CD4-positive, alpha-beta T cell treated with Interleukin-15 for 1 hour (primary cell): ENCODE data around the gene KYAT1.
A peak's percentile ranks its signal among the peaks of the same experiment; 100 is the strongest.

Experiments used
- DNase-seq: peaks from one replicate; pipeline ENCODE4 v3.0.0-alpha.2; 2020

The KYAT1 gene

GRCh38 chr9:128881884-128882676 is at the start of gene KYAT1, which contains the start of gene LRRC8A:
TSS of gene KYAT1 (minus strand) at chr9:128881950. CDS start at chr9:128845405, 36,545 bp downstream.
TSS of gene LRRC8A (plus strand) at chr9:128882133. CDS start at chr9:128907165, 25,032 bp downstream.
- DNase-seq = peak; percentile 97

GRCh38 chr9:128929560-128929959 is 47.8 kb upstream of the KYAT1 start:
- no peak for DNase-seq

- DNase-seq = no peak
These were observed 46.9 kb upstream of the KYAT1 start for GRCh38 chr9:128928624-128929023.

GRCh38 chr9:128927731-128928411 is 46.1 kb upstream of the KYAT1 start:
- DNase-seq = peak; percentile 46

GRCh38 chr9:128923493-128923883 is 41.7 kb upstream of the KYAT1 start:
- DNase-seq = no peak

GRCh38 chr9:128921881-128922763 is 40.4 kb upstream of the KYAT1 start:
- DNase-seq = no peak

GRCh38 chr9:128920381-128921058 is 38.8 kb upstream of the KYAT1 start, which contains the start of gene PHYHD1:
TSS of gene PHYHD1 (plus strand) at chr9:128920982. CDS start at chr9:128922324, 1,342 bp downstream.
- no peak for DNase-seq

GRCh38 chr9:128919402-128920089 is 37.8 kb upstream of the KYAT1 start:
- no peak for DNase-seq

GRCh38 chr9:128918921-128919320 is 37.2 kb upstream of the KYAT1 start:
- no peak for DNase-seq

GRCh38 chr9:128917151-128917849 is 35.5 kb upstream of the KYAT1 start:
- no peak for DNase-seq

- no peak for DNase-seq
These were observed 35.0 kb upstream of the KYAT1 start for GRCh38 chr9:128916745-128917144.

- no peak for DNase-seq
These were observed 34.5 kb upstream of the KYAT1 start for GRCh38 chr9:128916204-128916603.

GRCh38 chr9:128913995-128914772 is 32.4 kb upstream of the KYAT1 start:
- no peak for DNase-seq

GRCh38 chr9:128913048-128913900 is 31.5 kb upstream of the KYAT1 start:
- DNase-seq = no peak

- DNase-seq = no peak
These were observed 30.6 kb upstream of the KYAT1 start for GRCh38 chr9:128912270-128912853.

GRCh38 chr9:128911529-128912035 is 29.8 kb upstream of the KYAT1 start:
- DNase-seq = no peak

- DNase-seq = no peak
These were observed 29.2 kb upstream of the KYAT1 start for GRCh38 chr9:128910906-128911305.

- DNase-seq = no peak
These were observed 28.1 kb upstream of the KYAT1 start for GRCh38 chr9:128909859-128910258.

- no peak for DNase-seq
These were observed 26.6 kb upstream of the KYAT1 start for GRCh38 chr9:128908372-128908771.
